ENCODE measurements around the gene UNC93A. TPM values are rescaled to one million over a fixed set of nuclear protein-coding genes. Genes with fewer than 3 reads are reported as not detected.
"Not testable (repeated sequence)": the region's sequence is repeated elsewhere in the genome, so short reads cannot be mapped to it uniquely, and the experiment has no call there.

The UNC93A gene
- polyA plus RNA-seq, 1 donor = not detected

DNA sequence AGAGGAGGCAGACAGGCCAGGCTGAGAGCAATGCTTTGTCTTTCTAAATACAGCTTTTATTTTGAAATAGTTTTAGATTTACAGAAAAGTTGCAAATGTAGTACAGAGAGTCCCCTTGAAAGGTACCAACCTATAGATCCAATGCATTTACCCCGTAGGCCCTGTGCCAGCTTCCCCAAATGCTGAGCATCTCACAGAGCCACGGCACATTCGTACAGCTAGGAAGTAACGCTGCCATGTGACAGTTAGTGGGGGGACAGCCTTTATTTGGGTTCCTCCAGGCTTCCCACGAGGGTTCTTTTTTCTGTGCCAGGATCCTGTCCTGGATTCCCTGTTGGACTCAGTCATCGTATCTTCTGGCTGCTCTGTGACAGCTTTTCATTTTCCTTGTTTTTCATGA, 20.6 kb downstream of the UNC93A start:
- not testable (repeated sequence) for DNase-seq

DNA sequence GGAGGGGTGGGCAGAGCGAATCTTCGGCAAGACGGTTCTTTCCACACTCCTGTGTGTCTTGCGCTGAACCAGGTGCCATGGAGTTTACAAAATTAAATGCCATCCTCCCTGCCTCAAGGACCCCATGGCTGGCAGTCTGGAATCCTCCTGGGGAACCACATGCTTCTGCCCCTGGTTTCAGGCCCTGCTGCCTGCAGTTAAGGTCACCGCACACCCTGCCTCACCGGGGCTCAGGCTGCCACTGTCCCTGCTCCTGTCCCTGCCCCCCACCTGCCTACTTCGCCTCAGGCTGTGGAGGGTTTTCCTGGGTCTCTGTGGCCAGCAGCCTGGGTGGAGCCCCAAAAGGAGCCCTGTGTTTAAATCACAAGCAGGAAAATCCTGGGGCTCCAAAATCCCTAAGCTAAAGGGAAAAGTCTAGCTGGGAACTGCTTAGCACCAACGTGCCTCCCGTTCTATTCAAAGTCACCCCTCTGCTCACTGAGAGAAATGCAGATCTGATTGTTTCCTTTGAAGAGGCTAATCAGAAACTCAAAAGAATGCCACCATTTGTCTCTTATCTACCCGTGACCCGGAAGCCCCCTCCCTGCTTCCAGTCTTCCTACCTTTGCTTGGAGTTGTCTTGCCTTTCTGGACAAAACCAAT, 23.2 kb downstream of the UNC93A start:
- no peak for DNase-seq

DNA sequence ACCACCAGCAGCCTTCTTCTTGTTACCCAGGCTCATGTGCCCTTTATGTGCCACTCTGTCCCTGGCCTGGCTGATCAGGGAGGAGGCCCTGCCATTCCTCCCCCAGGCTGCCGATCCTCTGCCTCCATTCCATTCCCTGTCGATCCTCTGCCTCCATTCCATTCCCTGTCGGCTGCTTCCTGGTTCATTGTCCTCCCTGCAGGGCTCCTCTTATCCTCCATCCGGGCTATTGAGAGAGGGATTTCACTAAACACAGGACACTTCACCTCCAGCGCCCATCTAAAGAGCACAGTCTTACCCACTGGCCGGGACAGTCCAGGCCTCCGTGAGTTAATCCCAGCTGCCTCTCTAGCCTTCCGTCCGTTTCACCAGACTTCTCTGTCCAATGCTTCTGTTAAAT, 26.1 kb downstream of the UNC93A start:
- DNase-seq = no peak

DNA sequence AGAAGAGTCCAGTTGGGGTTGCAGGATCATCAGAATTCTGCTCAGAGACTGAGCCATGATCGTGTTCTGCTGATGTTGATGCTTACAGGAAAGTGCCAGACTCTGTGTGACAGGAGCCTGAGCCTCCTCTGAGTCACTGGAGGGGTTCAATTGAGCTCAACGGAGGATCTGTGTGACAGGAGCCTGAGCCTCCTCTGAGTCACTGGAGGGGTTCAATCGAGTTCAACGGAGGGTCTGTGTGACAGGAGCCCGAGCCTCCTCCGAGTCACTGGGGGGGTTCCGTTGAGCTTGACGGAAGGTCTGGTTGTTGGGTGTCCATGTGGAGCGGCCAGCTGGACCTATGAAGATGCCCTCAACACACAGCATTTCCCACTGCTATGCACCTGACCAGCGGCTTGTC, 27.2 kb downstream of the UNC93A start:
- not testable (repeated sequence) for DNase-seq

DNA sequence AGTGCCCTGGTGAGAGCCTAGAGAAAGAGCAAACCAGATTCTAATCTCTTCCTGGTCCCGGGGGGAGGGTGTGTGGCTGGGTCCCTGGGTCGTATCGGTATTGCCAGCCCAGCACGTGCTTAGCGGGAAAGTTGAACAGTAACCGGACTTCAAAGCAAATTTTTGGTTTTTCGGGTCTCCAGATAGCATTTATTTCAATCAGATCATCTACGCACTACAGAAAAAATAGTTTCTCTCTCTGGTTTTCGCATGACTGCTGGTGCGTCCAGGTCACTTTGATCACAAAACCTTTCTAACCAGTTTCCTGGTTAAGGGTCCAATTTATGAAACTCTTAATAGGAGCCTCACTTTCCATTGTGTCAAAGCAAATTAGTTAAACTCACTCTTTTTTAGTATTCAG, 27.7 kb downstream of the UNC93A start:
- DNase-seq = not testable (repeated sequence)

DNA sequence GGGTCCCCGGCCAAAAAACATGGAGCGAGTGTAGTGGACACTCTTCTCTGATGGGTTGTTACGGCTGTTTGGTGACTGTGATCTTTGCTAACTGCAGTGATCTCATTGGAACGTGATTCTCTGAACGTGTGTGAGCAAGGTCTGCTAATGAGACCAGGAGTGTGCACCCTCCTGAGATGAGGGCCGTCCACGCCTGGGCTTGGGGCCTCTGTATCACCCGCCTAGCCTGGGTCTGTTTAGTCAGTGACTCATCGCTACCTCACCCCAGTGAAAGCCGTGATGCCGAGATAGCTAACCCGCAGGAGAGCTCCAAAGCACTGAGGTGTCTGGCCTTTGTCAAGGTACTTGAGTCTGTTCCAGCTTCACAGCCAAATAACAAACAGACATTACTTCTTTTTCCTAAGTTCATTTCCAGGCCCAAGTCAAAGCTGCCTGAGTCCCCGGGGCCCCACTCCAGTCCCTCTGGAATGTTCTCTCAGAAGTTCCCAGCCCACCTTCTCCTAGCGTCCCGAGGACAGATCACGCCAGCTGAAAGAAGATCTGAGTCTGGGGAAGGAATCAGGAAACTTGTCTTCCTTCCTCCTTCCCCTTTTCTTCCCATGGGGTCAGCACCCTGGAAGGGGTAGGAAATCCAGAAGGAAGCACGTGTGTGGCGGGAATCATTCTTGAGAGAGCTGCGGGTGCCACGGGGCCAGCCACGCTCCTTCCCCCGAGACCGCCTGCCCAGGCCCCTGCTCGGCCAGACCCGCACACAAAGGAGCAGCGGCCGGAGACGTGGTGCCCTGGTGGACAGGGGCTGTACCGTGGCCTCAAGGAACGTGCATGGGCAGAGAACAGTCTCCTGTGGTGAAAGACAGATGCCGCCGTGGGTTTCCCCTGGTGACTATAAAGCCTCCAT, 29.0 kb downstream of the UNC93A start:
- not testable (repeated sequence) for DNase-seq

DNA sequence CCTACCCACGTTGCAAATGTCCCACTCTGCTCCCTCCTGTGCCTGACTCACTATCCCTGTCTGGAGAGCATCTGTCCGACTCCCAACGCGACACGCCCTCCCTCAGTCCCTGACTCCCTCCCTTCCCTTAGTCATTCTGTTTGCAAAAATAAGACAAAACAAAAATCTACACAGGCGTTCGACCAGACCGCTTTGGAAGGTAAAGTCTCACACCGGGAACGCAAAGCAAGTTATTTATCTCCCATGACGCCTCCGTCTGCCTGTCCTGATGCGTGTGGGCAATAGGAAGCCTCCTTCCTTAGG, 29.6 kb downstream of the UNC93A start:
- not testable (repeated sequence) for DNase-seq

DNA sequence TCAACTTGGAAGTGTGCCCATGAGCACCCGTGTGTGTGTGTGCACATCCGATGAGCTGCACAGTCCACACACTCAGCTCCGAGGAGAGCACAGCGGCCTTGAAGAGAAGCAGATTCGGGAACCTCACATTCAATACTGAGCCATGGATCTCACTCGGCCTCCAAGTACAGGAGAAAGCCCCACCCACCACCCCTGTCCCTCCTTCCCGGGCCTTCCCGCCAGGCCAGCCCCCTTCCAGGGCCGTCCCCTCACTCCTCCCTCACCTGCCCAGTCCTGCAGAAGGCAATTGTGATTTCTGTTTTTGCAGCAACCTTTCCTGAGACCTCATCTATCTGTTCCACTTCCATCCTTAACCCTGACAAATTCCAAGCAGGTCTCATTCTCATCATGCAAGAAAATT, 30.1 kb downstream of the UNC93A start:
- DNase-seq = not testable (repeated sequence)

DNA sequence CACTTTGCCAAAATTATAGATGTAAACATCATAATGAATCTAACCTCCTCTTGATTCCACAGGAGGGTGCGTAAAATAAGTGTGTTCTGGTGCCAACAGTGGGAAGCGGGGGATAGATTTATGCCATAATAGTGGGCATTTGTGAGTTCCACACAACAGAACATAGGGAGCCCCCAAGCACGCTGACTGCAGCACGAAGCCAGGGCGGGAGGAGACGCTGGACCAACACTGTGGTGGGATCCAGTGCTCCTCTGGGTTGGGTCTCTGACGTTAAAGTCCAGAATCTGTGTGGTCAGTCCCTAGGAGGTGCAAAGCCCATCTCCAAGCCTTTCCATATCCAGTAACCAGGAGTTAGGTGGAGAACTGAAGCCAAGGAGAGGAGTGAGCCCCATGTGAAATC, 32.0 kb downstream of the UNC93A start:
- DNase-seq = no peak

DNA sequence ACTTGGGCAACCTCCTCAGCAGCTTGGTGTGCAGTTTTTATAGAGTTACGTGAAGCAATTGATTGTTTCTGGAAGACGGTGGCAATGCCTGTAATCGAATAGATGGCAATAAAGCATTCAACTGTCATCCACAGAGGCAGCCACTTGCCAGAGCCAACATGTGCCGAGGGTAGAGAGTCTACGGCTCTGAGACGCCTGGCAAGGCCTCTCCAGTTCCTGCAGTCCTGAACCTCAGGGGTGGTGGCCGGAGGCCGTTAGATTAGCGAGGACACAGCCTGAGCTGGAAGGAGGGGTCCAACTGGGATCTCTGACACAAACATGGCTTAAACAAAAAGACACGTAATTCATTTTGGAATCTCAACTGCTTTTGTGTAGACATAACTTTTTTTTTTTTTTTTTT, 33.0 kb downstream of the UNC93A start:
- no peak for DNase-seq

DNA sequence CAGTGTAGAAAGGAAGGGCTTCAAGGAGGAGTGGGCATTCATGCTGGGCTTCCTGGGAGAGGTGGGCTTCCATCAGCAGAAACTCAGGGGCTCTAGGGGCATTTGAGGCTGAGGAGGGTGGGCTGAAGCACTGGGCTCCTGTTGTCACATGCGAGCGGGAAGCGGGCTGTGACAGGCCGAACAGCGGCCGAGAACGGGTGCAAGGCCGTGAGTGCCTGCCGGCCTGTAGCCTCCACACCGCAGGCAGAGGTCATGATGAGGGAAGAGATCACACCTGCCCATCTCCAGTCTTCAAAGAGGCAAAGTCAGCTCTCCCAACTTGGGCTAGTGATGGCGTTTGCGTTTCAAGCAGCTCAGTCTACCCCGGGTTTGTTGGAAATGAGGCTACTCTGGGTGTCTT, 34.7 kb downstream of the UNC93A start:
- DNase-seq = no peak

DNA sequence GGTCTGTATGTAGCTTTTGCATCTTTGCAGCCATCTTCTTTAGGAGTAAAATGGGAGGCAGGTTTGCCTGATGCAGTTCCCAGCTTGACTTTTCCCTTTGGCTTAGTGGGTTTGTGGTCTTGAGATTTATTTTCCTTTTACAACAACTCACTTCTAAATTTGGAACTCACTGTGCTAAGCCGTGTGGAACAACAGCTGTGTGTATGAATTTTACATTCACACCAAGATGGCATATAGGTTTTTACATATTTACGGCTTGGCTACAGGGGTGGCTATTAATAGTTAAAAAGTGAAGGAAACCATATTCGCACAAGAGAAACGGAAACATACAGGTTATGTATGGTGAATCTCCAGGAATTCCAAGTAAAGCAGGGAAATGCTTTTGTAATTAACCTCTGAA, 36.3 kb downstream of the UNC93A start:
- no peak for DNase-seq

DNA sequence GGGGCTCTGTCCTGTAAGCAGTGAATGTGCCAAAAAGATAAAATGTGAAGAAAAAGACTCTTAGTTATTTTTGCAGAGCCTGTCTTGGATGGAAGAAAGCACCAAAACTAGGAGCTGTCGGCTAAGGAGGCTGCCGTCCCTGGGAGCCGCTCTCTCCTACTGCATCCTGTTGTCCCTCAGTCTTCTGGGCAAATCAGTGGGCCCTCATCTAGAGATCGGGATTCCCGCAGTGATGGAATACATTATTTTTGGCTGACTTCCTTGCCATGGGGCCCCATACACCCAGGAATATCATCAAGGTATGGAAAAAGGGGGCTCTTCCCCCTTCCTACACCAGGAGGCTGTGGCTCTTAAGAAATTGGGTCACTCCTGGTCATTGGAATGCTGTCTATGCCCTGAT, 37.0 kb downstream of the UNC93A start:
- no peak for DNase-seq

DNA sequence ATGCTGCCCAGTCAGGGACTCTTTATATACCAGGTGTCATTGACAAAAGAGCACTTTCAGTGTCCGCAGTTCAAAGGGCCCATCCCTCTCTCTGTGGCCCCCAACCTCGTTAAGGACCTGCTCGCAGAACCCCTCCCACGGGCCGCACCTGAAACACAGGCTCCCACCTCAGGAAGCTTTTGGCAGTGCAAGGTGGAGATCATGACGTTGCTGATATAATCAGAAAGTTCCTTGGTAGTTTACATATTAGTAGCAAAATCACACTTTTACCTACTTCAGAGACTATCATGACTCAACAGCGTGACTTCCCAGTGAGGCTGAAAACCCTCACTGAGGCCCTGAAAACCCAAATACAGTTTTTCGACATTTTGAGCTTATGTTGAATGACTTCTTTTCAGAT, 37.9 kb downstream of the UNC93A start:
- no peak for DNase-seq

DNA sequence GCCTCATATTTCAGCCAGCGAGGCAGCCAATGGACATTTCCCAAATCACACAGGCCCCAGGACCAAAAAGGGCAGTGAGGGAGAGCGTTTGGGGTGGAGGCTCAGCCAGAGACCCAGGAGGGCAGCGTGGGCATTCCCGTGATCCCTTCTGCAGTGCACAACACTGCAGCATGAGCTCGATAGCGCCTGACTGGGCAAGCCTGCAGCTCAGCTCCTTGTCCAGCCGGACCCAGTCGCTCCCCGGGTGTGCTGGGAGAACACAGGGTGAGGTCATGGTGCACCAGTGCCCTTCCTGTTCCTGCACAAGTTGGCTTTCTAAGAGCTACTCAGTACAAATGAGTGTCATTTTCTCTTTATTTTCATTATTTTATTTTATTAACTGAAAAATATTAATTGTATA, 39.6 kb downstream of the UNC93A start:
- no peak for DNase-seq

DNA sequence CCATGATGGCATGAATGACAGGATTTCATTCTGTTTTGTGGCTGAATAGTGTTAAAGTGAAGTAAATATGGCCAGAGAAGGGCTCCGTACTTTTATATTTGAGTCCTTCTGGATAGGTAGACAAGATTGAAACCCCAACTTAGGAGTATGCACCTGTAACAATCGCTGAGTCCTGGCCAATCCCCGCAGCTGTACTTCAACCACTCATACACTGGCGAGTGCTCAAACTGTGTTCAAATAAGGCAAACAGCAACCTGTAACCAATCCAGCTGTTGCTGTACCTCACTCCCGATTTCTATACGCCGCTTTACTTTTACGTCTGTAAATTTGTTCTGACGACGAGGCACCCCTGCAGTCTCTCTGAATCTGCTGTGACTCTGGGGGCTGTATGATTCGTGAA, 40.5 kb downstream of the UNC93A start:
- no peak for DNase-seq

DNA sequence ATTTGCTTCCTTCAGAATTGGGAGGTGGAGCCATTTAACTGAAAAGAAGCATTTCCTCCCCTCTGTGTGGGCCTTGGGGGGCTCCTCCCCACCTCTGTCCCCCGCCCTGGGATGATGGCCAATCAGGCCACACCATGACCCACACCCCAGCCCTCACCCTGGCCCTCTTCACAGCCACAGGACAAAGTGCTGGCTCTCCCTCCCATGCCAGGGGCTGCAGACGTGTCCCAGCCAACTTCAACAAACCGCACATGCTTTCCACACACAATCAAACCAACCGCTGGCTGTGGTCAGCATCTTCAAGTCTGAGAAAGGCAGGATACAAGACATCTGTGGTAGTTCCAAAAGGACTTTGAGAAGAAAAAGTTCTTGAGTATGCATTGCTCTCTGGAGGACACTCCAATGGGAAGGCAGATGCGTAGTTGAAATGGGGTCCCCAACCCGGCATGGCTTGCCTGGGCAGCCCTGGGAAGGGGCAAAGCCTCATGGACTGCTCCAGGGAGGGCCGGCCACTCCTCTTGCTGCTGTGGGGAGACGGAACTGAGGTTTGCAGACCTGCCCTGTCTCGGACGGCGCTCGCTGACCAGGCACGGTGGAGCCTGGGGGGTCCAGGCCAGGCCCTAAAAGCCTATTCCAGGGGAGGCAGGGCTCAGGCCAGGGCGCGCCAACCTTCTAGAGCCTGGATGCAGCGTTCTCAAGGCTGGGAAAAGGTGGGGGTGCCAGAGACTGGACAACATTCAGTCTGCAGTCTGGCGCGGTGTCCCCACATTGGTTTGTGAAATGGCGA, 45.9 kb downstream of the UNC93A start:
- DNase-seq = no peak

DNA sequence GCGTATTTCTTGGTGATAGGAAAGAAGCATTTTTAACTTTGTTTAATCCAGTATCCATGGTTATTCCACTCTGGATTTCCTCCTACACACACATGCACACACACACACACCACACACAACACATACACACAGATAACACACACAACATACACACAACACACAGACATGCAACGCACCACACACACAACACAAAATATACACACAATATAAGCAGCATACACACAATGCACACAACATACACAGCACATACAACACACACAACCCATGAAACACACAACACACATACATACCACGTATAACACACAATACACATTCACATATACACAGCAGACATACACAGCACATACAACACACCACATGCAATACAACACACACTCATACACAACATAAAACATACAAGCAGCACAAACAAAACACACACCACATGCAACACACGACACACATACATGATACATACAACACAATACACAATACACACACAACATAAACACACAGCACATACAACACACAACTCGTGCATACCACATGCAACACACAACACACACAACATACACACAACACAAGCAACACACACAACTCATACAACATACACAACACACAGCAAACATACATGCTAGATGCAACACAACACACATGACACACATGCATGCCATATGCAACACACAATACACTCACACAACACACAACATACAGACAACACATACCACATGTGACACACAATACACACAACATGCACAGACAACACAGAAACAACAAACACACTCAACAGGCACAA, 46.7 kb downstream of the UNC93A start:
- no peak for DNase-seq

DNA sequence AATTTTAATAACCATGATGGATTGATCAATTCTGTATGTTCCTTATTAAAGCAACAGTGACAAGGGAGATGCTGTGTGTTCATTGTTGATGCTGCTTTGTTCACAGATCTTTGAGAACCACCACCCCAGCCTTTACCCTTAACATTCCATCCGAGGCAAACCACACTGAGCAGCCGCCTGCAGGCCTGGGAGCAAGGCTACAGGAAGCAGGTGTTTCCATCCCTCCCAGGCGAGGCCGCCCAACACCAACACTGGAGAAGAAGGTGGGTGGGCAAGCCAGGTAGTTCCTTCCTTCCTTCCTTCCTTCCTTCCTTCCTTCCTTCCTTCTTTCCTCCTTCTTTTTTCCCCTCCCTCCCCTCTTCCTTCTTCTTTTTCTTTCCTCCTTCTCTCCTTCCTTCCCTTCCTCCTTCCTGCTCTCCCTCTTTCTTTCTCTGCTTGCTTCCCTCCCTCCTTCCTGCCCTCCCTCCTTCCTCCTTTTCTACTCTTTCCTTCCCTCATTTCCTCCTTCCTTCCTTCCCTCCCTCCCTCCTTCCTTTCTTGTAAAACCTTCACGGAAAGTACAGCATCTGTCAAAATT, 47.5 kb downstream of the UNC93A start:
- no peak for DNase-seq

DNA sequence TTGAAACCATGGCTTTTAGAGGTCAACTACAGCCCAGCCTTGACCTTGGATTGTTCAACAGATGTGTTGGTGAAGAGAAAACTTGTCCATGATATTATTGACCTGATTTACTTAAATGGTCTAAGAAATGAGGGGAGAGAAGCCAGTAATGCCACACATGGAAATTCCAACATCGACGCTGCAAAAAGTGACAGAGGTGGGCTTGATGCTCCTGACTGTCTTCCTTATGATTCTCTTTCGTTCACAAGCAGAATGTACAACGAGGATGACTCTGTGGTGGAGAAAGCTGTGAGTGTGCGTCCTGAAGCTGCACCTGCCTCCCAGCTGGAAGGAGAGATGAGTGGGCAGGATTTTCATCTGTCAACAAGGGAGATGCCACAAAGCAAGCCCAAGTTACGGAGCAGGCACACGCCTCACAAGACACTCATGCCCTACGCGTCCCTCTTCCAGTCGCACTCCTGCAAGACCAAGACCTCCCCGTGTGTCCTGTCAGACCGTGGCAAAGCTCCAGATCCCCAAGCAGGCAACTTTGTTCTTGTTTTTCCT, 50.0 kb downstream of the UNC93A start:
- no peak for DNase-seq

DNA sequence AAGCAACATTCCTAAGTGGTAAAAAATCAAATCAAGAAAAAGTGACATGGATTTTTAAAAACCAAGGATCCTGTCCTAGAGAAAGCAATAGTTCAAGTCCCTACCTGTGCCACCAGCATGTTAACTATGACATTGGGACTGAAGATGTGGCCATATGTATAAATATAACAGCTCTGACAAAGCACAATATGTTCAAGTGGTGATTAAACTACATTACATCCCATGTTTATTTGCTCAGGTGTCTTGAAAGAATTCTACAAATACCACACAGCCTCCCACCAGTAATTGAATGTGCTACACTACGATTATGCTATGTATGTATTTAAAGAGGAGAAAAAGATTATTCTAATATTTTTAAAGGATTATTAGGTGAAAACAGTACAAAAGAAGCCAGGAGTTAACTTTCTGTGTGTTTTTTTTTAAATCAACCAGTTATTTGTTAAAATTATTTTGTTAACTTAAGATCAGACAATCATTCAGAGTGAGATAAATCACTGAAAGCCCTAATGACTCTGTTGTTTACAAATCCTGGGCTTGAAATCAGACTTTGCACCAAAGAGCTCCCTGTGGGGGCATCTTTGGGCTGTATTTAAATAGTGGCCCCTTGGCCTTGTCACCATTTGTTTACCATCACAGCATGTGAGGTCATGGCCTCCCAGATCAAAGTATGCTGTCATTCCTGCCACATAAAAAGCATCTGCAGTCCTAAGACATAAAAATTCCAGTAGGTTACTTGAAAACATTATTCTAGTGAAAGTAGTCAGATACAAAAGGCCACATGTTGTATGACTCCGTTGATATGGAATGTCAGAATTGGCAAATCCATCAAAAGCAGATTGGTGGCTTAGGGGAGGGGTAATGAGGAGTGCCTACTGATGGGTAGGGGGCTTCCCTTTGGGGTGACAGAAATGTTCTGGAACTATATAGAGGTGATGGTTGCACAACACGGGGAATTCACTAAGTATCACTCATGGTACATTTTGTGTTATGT, 50.8 kb downstream of the UNC93A start:
- DNase-seq = no peak

Measured in hindlimb muscle (tissue), 1 donor.